Ishikawa (cell line): ENCODE data around the gene PIBF1.

ENCODE experiments used
- EP300 ChIP-seq: IDR thresholded peaks from 2 replicates; pipeline ENCODE4 v1.6.1; 2012; ENCODE audit warnings: borderline replicate concordance
- RAD21 ChIP-seq: IDR thresholded peaks from 2 replicates; pipeline ENCODE4 v1.6.1; 2012; ENCODE audit warnings: low read depth
- TF ChIP-seq, protein P1 (sequence below): IDR thresholded peaks from 2 replicates; pipeline ENCODE4 v1.6.1; 2012; ENCODE audit warnings: low read depth, mild to moderate bottlenecking

- TF ChIP-seq, protein P1, sequence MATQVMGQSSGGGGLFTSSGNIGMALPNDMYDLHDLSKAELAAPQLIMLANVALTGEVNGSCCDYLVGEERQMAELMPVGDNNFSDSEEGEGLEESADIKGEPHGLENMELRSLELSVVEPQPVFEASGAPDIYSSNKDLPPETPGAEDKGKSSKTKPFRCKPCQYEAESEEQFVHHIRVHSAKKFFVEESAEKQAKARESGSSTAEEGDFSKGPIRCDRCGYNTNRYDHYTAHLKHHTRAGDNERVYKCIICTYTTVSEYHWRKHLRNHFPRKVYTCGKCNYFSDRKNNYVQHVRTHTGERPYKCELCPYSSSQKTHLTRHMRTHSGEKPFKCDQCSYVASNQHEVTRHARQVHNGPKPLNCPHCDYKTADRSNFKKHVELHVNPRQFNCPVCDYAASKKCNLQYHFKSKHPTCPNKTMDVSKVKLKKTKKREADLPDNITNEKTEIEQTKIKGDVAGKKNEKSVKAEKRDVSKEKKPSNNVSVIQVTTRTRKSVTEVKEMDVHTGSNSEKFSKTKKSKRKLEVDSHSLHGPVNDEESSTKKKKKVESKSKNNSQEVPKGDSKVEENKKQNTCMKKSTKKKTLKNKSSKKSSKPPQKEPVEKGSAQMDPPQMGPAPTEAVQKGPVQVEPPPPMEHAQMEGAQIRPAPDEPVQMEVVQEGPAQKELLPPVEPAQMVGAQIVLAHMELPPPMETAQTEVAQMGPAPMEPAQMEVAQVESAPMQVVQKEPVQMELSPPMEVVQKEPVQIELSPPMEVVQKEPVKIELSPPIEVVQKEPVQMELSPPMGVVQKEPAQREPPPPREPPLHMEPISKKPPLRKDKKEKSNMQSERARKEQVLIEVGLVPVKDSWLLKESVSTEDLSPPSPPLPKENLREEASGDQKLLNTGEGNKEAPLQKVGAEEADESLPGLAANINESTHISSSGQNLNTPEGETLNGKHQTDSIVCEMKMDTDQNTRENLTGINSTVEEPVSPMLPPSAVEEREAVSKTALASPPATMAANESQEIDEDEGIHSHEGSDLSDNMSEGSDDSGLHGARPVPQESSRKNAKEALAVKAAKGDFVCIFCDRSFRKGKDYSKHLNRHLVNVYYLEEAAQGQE = no peak
- TF ChIP-seq RAD21 = no peak
- TF ChIP-seq EP300 = no peak
These were observed 229.8 kb downstream of the PIBF1 start for GRCh38 chr13:73011751-73012150.
